Ishikawa (cell line): Measurements from ENCODE around the gene DAGLA.

ENCODE experiments used
- EGR1 ChIP-seq: IDR thresholded peaks from 2 replicates; pipeline ENCODE4 v1.6.1; 2012
- EP300 ChIP-seq: IDR thresholded peaks from 2 replicates; pipeline ENCODE4 v1.6.1; 2012; ENCODE audit warnings: borderline replicate concordance
- MAX ChIP-seq: IDR thresholded peaks from 2 replicates; pipeline ENCODE4 v1.6.1; 2012
- RAD21 ChIP-seq: IDR thresholded peaks from 2 replicates; pipeline ENCODE4 v1.6.1; 2012; ENCODE audit warnings: low read depth
- REST ChIP-seq: IDR thresholded peaks from 2 replicates; pipeline ENCODE4 v1.6.1; 2012; ENCODE audit warnings: low read depth, mild to moderate bottlenecking
- TAF1 ChIP-seq: IDR thresholded peaks from 2 replicates; pipeline ENCODE4 v1.6.1; 2012; ENCODE audit warnings: low read depth, mild to moderate bottlenecking
- TCF12 ChIP-seq: IDR thresholded peaks from 2 replicates; pipeline ENCODE4 v1.6.1; 2012; ENCODE audit warnings: low read depth
- TEAD4 ChIP-seq: IDR thresholded peaks from 2 replicates; pipeline ENCODE4 v1.6.1; 2012
- YY1 ChIP-seq: IDR thresholded peaks from 2 replicates; pipeline ENCODE4 v1.6.1; 2012; ENCODE audit warnings: low read depth

GRCh38 chr11:61689164-61689496 lies 8.9 kb downstream of the DAGLA start:
- TF ChIP-seq YY1 (no peak), EP300 (no peak), REST (no peak), MAX (no peak), TAF1 (no peak), RAD21 (no peak), TCF12 (no peak), TEAD4 (no peak), EGR1 (no peak)
